HG02798 (cell line): Measurements from ENCODE around the gene DPP4.

ENCODE experiments used
- ATAC-seq: cut with Tn5 transposase; IDR thresholded peaks from one replicate; pipeline ENCODE4 v1.9.1; 2021; ENCODE audit warnings: mild to moderate bottlenecking; ENCODE audit not compliant: unreplicated experiment, poor library complexity

The DPP4 gene

DNA sequence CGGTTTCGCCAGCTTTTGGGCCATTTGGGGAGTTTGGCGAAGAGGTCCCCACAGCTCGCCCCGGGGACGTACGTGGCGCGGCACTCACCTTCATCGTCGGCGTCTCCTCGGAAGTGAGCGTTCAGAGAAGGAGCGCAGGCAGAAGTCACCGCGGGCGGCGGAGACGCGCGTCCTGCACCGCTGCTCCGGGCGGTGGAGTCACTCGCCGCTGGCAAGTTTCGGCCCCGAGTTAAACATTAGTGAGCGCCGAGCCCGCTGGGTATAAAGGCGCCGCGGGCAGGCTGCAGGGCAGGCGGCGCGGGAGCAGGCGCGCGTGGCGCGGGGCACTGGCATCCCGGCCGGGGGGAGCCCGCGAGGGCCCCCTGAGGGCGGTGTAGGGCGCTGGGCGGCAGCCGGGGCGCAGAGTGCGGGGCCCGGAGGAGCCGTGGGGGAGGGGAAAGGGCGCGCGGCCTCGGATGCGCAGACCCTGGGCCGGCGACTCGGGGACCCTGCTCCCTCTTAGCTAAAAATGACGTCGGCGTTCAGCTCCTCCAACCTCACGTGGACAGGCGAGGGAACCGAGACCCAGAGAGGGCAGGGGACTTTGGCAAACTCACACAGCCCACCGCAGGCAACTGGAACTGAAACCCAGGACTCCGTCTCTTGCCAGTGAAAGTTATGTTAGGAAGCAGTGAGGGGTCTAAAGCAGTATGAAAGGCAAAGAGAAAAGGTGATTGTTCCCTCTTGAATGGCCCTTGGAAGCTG is at the start of gene DPP4:
Gene DPP4 (minus strand): TSS at position 328 of the 744 bp plus-strand sequence. CDS start 234 bp downstream, at position 94.
- ATAC-seq: peak; percentile 88

DNA sequence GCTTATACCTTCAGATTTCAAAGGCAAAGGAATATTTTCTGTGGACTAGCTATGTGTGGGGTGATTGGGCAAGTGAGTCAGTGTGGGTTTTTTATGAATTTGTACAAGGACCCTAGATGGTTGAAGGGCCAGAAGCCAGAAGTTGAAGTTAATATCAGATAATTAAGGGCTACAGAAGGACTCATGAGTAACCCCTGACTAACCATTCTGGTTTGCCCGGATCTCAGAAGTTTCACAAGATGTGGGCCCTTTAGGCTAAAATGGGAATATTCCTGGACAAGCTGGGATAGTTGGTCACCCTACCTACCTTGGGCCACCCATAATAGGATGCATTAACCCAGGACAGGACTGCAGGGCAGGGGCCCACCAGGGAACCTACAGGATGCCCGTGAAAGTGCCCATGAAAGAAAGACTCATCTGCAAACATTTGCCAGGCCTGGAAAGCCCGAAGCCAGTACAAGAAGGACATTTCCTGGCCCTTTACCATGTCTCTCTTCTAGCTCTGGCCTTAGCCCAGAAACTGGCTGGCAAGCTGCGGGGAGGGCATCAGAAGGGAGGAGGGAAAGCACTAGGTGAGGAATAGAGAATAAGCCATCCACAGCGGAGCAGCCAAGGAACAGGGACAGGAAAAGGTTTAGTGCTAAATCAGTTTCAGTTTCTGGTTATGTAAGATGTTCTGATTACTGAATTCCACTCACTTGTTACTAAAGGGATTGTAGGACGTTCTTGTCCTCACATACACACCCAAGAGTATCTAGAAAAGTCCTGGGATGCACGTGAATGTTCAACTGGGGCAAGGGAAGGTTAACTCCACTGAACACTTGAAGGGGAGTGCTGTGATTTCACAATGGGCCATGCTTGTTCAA is 44.4 kb upstream of the DPP4 start:
- no peak for ATAC-seq

DNA sequence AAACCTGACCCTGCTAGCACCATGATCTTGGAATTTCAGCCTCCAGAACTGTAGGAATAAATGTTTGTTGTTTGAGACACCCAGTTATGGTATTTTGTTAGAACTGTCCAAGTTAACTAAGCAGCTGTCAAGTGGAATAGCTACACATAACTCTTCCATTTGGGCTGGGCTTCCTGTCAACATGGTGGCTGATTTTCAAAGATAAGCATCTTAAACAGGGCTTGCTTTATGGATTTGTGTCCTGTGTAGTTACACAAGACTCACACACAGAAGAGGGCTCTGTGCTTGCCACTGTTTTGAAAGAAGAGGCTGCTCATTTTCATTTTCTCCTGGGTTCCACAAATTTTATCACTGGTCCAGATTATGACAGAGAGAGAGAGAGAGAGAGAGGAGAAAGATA is 42.3 kb upstream of the DPP4 start:
- no peak for ATAC-seq

DNA sequence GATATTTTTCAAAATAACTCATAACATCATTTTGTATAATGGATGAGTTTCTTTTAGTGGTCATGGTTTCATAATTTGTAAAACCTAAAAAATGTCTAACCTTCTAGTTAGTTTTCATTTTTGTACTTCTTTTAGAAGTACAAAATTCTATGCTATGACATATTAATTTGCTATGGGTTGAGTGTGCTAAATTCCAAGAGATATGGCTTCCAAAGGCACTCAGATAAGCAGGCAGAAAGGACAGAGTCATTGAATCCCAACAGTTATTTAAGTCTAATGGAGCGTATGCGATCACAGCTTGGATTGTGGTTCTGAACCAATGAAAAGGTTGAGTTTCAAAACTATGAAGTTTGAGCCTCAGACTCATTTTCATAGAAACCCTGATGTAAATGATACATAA is 41.1 kb upstream of the DPP4 start:
- ATAC-seq: no peak

DNA sequence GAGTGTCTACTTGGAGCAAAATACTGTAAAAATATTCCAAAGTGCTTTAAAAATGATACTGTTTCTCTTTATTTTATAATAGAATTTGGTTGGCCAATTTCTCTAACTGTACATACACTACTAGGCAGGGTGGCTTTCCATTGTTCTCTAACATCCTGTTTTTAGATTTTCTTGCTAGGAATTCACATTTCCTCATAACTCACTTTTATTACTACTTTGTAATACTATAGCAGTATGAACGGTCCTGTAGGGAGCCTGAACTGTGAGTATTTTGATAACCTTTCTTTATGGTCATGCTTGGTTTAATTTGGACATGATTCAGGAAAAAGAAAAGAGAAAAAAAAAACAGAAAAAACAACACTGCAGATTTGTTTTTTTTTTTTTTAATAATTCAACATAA is 40.3 kb upstream of the DPP4 start:
- no peak for ATAC-seq

DNA sequence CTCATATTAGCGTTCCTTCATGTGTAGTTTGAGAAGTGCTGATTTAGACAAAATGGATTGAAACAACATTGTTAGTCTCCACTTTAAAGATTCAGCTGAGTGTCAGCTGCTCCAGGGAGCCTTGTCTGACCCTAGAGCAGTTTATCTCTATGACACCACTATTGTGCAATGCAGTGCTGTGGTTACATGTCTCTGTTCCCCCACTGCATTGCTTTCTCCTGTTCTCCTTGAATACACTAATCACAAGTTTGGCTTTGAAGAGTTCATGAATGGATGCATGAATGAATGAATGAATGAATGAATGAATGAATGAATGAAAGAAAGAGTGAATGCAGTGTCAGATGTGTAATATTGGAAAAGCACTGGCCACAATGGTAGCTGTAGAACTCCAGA is 39.8 kb upstream of the DPP4 start:
- no peak for ATAC-seq

DNA sequence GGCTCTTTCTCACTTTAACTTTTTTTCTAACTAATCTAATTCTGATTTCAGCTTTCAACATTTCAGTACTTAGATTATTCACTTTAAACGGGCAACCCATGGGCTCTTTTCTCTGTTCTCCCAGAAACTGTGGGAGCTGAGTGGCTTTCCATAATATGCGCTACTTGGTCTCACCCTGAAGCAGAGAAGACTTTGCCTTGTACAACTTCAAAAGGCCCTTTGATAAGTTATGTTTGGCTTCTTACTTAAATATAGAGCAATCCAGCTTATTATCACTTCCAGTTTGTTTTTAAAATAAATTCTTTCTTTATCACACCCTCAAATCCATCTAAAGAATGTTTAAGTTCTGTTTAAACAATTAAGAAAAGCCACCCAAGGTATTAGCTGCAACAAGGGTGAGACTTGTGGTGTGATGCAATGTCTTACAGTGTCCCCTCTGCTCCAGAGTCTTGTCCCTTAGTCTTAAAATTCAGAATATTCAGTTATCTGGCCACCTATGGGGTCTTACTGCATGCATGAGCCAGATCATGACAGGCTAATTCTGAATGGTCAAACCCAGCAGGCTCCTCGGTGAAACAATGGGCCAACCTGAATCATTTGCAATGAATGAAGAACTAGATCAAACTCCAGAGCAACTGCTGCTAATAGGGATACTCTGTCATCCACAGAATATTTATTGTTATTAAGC is 39.2 kb upstream of the DPP4 start:
- no peak for ATAC-seq

DNA sequence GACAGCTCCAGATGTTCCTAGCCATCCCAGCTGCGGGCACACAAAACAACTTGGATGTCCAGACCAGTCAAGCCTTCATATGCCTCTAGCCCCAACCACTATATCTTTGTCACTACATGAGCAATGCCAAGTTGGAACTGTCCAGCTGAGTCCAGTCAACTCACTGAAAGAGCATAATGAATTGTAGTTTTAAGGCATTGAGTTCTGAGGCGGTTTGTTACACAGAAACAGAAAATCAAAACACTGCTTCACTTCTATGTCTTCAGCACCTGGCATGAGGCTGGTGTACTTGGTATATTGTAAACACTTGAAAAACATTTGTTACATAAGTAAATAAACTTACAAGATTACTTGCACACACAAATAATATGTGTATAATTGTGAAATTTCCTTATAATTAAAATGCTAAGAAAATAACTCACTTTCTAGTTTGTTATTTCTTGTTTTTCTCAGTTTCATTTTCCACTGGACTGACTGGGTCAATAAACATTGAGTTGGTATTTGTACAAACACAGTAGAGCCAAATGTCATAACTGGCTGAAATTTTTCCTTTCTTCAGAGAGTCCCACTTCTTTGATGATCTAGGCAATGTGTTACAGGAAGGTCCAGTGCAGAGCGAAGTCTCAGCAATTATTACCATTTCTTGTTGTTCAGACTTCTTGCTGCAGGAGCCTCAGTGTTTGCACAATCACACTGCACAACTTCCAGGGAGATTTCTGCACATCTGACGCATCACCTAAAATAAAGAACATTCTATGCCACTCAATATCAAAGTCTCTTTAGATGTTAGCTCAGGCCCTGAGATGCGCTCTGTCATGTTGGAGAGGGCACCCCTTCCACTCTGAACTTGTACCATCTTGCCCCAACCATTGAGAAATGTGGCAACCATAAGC is 38.2 kb upstream of the DPP4 start:
- no peak for ATAC-seq

DNA sequence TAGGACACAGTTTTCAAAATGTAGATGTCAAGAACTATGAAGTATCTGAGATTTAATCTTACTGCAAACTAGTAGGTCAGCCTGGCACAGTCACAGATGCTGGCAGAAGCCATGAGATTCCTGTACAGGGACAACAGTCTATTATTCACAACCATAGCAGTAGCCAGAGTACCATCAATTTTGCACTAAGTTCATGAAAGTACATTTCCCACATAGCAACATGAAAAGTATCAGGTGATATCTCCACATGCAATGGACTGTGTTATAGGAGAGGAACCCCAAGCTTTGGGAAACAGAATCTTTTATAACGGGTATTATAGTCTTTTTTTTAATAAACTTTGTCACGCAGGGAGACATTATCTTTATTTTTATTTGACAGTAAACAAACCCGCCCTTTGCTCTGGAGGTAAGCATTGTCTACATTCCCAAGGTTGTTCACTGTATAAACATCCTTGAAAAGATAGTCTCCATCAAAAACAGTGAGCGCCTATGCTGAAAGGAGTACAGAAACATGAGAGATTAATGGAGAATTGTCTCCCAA is 33.4 kb upstream of the DPP4 start:
- no peak for ATAC-seq

DNA sequence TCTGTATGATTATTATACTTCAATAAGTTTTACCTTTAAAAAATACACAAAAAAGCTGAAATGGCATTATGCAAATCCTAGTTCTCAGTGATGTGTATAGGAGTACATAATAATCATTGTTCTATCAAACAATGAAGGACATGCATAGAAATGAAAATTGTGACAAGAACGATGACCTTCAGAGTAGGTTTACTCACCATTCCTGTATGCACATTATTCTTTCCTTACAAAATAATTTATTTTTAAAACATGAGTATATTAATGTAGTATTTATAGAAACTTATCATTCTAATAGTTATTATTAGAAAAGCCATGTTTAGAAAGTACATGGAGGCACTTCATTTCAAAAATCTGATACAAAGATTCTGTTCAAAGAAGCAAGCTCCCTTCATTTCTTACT is 32.7 kb upstream of the DPP4 start:
- no peak for ATAC-seq

DNA sequence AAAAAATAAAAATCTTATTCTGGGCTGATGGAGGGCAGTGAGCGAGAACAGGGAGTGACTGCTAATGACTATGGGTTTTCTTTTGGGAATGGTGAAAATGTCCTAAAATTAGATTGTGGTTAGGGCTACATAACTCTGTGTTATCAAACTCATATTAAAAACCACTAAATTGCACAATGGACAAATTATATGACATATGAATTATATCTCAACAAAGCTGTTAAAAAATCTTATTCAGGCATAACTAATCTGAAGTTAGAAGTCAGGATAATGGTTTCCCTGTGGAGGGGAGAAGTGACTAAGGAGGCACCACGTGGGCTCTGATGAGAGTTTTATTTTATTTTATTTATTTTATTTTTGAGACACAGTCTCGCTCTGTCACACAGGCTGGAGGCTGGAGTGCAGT is 32.1 kb upstream of the DPP4 start:
- no peak for ATAC-seq

DNA sequence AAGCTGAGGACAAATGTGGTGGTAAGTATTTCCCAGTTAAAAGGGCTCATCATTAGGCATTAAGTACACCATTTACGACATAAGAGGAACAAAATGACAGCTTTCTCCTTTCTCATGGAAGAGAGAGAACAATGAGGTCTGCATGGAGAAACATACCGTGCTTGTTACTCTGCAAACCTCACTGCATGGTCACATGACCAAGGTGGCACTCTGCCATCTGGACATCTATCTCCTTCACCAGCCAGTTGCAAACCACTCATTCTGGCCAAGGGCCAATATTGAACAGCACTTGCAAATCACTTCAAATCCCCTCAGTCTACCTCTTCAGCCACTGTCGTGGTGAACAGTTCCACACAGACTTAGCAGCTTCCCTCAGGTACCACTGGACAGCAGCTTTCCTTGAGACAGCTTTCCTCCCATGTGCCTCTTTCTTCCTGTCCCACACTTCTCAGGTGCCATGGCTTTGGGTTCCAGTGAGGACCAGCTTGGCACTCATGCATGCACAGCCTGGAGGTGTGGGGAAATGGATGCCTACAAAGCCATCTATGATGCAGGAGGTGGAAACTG is 29.5 kb upstream of the DPP4 start:
- ATAC-seq: no peak

DNA sequence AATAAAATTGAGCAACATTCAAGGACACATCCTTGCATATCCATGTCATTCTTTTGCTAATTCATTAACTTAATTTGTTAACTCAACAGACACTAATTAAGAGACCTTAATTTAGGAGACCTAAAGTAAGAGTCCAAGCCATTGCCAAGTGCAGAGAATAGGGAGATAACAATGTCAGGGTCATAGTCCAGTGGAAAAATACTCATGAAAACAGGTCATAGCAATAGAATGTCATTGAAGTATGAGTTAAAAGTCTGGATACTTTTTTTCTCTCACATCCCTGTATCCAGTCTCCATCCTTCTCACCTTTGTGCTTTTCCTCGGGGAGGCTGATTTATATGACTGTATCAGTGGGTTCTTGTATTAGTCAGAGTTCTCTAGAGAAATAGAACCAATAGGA is 26.6 kb upstream of the DPP4 start:
- ATAC-seq: no peak

DNA sequence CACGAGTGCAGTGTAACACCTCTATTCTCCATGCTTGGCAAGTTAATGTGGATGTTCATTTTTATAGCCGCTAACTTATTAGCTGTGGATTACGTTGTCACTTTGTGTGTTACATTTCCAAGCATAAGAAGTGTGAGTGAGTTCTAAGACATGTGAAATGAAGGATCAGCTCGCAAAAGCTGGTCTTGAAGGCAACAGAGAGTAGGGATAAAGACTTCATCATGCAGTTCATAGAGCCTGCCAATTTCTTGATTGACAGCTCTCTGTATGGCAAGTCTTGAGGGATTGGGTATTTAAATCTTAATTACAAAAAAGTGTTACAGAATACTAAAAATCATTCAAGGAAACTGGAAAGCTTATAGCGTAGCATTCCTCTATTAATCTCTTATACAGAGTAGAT is 25.8 kb upstream of the DPP4 start:
- no peak for ATAC-seq

DNA sequence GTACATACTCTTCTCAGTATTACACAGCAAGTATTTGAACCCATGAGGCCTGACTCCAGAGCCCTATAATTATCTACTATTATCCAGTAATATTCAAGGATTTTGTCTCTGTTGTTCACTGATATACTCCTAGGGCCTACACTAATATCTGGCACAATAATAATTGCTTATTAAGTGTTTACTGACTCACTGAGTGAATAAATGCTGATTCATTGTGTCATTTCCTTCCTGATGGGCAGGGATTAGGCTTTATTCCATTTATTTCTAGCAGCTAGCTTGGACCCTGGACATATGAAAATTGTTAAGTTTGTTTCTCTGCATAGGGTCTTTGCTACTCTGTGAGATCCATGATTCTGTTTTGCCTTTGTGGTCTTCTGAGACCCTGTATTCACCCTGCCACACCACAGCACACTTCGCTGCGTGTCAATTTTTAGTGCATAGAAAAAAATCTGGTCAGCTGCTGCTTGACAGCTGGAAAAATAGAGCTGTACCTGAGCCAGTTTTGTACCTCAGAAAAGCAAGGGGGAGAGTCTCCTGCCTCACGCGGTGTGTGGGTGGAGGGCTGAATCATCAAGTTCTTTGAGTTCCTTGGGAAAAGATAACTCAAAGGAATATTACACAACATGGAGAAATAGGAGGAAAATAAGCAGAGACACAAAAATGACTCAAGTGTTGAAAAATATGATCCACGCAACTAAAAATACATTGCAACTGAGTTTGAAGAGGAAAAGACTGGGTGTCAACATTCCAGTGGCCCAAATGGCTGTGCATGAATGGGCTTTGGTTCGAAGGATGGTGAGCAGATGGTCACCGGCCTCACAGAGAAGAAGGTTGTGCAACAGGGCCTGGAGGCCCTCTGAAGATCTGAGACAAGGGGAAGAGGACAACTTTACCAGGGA is 18.9 kb upstream of the DPP4 start:
- ATAC-seq: no peak

DNA sequence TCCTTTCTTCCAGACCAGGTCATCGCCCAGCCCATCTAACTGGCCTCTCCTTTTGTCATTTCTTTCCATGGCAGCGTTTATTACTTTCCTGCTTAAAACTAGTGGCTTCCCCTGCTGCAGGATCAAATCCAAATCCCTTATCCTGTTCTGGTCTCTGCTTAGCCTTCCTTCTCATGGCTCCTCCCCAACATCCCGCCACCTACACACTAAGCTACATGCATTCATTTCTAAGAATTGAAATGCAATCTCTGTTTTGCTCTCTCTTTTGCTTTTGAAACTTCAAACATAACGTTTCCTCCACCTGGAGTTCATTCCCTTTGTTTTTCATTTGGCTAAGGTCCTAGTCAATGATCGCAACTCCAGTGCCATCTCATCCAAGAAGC is 18.0 kb upstream of the DPP4 start:
- ATAC-seq: no peak

DNA sequence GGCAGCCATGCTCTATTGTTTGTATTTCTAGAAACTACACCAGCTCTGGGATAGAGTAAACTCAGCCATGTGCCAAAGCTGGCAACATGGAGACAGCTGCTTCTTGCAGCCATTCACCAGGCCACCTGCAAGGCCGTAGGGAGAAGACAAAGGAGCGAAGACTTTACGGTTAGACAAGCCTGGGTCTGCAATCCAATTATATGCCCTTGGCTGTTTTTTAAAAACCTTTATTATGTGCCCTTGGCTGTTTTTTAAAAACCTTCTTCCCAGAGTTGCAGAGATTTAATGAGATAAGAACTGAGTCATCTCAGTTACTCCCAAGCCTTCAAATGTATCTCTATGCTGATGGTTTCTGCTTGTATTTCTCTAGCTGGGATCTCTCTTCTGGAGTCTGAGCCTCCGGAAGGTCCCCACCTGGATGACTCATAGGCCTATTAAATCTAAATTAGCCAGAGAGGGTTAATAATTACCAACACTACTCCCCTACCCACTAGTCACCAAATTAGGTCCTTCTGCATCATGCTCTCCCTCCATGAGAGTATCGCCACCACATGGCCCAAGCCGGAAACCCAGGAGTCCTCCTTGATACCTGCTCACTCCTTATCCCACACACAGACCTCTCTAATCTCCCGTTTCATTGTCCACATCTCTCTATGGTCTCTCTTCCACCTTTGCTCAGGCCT is 17.5 kb upstream of the DPP4 start:
- ATAC-seq: peak; percentile 53

DNA sequence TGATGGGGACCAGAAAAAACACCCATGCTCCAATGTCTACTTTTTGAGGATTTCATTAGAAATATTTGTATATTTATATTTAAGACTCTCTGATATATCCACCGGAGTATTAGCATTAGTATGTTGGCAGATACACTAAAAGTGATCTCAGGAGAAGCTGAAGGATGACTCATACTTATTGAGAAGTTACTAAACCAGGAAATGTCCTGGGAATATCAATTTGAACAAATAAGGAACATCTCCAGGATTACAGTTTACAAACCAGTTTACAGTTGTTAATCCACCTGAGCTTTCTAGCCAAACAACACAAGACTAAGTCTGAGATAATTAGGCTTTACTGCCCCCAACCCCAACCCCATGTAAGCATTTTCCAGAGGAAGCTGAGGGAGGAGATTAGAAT is 16.1 kb upstream of the DPP4 start:
- no peak for ATAC-seq
